OCI-LY1 (cell line): Measurements from ENCODE around the gene SCYL2.

ENCODE experiments used
- H2AFZ ChIP-seq: fragments of 200-600 bp; sonication (generic), shearing (Covaris generic); 2 replicates; pipeline ENCODE4 v1.6.0; 2014; ENCODE audit warnings: antibody characterized with exemption, mild to moderate bottlenecking, low read length
- H3F3A ChIP-seq: fragments of 200-600 bp; sonication (generic), shearing (Covaris generic); 2 replicates; pipeline ENCODE4 v1.6.0; 2014; ENCODE audit warnings: mild to moderate bottlenecking, antibody characterized with exemption, low read length, moderate library complexity; ENCODE audit not compliant: insufficient read depth
- H3K27ac ChIP-seq: fragments of 200-600 bp; sonication (generic); 2 replicates; pipeline ENCODE4 v1.5.1; 2014; ENCODE audit warnings: low read length, mixed run types, mild to moderate bottlenecking, low read depth; ENCODE audit not compliant: poor library complexity, severe bottlenecking
- H3K27me3 ChIP-seq: fragments of 200-600 bp; sonication (generic); 2 replicates; pipeline ENCODE4 v1.6.0; 2014; ENCODE audit warnings: antibody characterized with exemption, mild to moderate bottlenecking, low read length, moderate library complexity; ENCODE audit not compliant: insufficient read depth
- H3K36me3 ChIP-seq: fragments of 200-600 bp; sonication (generic); 2 replicates; pipeline ENCODE4 v1.6.1; 2014; ENCODE audit warnings: mild to moderate bottlenecking, antibody characterized with exemption, low read length, moderate library complexity, mixed read lengths; ENCODE audit not compliant: insufficient read depth
- H3K4me1 ChIP-seq: fragments of 200-600 bp; sonication (generic); 2 replicates; pipeline ENCODE4 v1.5.1; 2014; ENCODE audit warnings: mild to moderate bottlenecking, low read length, moderate library complexity; ENCODE audit not compliant: insufficient read depth, severe bottlenecking
- H3K4me2 ChIP-seq: fragments of 200-600 bp; sonication (generic), shearing (Covaris generic); 2 replicates; pipeline ENCODE4 v1.6.1; 2014; ENCODE audit warnings: low read length
- H3K4me3 ChIP-seq: fragments of 200-600 bp; sonication (generic); 2 replicates; pipeline ENCODE4 v1.5.1; 2014; ENCODE audit warnings: low read length, low read depth, mild to moderate bottlenecking, mixed read lengths; ENCODE audit not compliant: poor library complexity, severe bottlenecking
- H3K79me2 ChIP-seq: fragments of 200-600 bp; shearing (Covaris generic); 2 replicates; pipeline ENCODE4 v1.6.1; 2016; ENCODE audit warnings: mixed run types, low read length, mixed read lengths; ENCODE audit not compliant: insufficient read depth
- H3K9ac ChIP-seq: fragments of 200-600 bp; sonication (generic), shearing (Covaris generic); 2 replicates; pipeline ENCODE4 v1.6.1; 2014; ENCODE audit warnings: mild to moderate bottlenecking, low read length, mixed read lengths
- H3K9me2 ChIP-seq: fragments of 200-600 bp; sonication (generic), shearing (Covaris generic); 2 replicates; pipeline ENCODE4 v1.6.1; 2014; ENCODE audit warnings: low read depth, mild to moderate bottlenecking, low read length, mixed read lengths
- H3K9me3 ChIP-seq: fragments of 200-600 bp; shearing (Covaris generic); 2 replicates; pipeline ENCODE4 v1.6.1; 2014; ENCODE audit warnings: low read length, mixed read lengths
- H4K20me1 ChIP-seq: fragments of 200-600 bp; sonication (generic), shearing (Covaris generic); 2 replicates; pipeline ENCODE4 v1.6.0; 2016; ENCODE audit warnings: mild to moderate bottlenecking, low read length; ENCODE audit not compliant: insufficient read depth
- CTCF ChIP-seq: fragments of 200-600 bp; sonication (generic), shearing (Covaris generic); IDR thresholded peaks from 2 replicates; pipeline ENCODE4 v1.5.1; 2017; ENCODE audit warnings: mild to moderate bottlenecking, antibody characterized with exemption, low read length, moderate library complexity, mixed read lengths
- EZH2 ChIP-seq: fragments of 200-600 bp; sonication (generic), shearing (Covaris generic); IDR thresholded peaks from 2 replicates; pipeline ENCODE4 v1.8.0; 2017; ENCODE audit warnings: borderline replicate concordance, mixed run types, mild to moderate bottlenecking, antibody characterized with exemption, low read length, moderate library complexity, mixed read lengths

SCYL2 gene

GRCh38 chr12:100253437-100253836 lies 13.5 kb upstream of the SCYL2 start:
- Histone ChIP-seq H3K4me3 (no peak overlapping the region), H3K27ac (no peak overlapping the region), H3K4me2 (no peak overlapping the region), H4K20me1 (no peaks in the 10 kb centered on the region), H3K4me1 (no peaks in the 10 kb centered on the region), H3F3A (no peaks in the 10 kb centered on the region; the same call in 1 of the 2 replicates), H3K9me3 (no peaks in the 10 kb centered on the region), H2AFZ (no peak overlapping the region), H3K9ac (no peak overlapping the region), H3K36me3 (no peaks in the 10 kb centered on the region), H3K9me2 (no peaks in the 10 kb centered on the region), H3K79me2 (no peaks in the 10 kb centered on the region), H3K27me3 (no peaks in the 10 kb centered on the region)
- TF ChIP-seq CTCF, result no peak
- no peak for TF ChIP-seq EZH2

GRCh38 chr12:100254876-100255275 lies 12.1 kb upstream of the SCYL2 start:
- no peak for TF ChIP-seq EZH2
- no peak for TF ChIP-seq CTCF

GRCh38 chr12:100258127-100258526 lies 8.8 kb upstream of the SCYL2 start:
- Histone ChIP-seq H3K27ac (no peak overlapping the region), H3K9me2 (no peaks in the 10 kb centered on the region), H3K9ac (no peak overlapping the region), H3K79me2 (no peaks in the 10 kb centered on the region), H3K4me3 (no peak overlapping the region), H3K27me3 (no peaks in the 10 kb centered on the region), H3F3A (no peaks in the 10 kb centered on the region; the same call in 1 of the 2 replicates), H4K20me1 (no peaks in the 10 kb centered on the region), H2AFZ (no peak overlapping the region), H3K36me3 (no peaks in the 10 kb centered on the region), H3K4me2 (no peak overlapping the region), H3K9me3 (no peaks in the 10 kb centered on the region), H3K4me1 (no peaks in the 10 kb centered on the region)
- TF ChIP-seq EZH2 (no peak), CTCF (no peak)

More at GRCh38 chr12:100254876-100255275, 12.1 kb upstream of the SCYL2 start:
- H3K79me2 ChIP-seq, result no peaks in the 10 kb centered on the region
- H3K27me3 ChIP-seq, result no peaks in the 10 kb centered on the region
- H3K4me1 ChIP-seq, result no peaks in the 10 kb centered on the region
- no peak overlapping the region for H3K4me3 ChIP-seq
- H3K4me2 ChIP-seq, result no peak overlapping the region
- no peaks in the 10 kb centered on the region; the same call in 1 of the 2 replicates for H3F3A ChIP-seq
- no peaks in the 10 kb centered on the region for H4K20me1 ChIP-seq
- no peak overlapping the region for H3K9ac ChIP-seq
- no peak overlapping the region for H2AFZ ChIP-seq
- no peaks in the 10 kb centered on the region for H3K9me3 ChIP-seq
- H3K27ac ChIP-seq, result no peak overlapping the region
- H3K36me3 ChIP-seq, result no peaks in the 10 kb centered on the region
- H3K9me2 ChIP-seq, result no peaks in the 10 kb centered on the region
